ENCODE measurements around the gene NSMCE4A. TPM values are rescaled to one million over a fixed set of nuclear protein-coding genes. Genes with fewer than 3 reads are reported as not detected.
A peak's percentile ranks its signal among the peaks of the same experiment; 100 is the strongest.

The NSMCE4A gene
- total RNA-seq, 1 experiment from 2014 or later: 46.3 TPM

- Histone ChIP-seq H3K27ac (ENCODE audit: low read length) (peak overlapping the region; percentile 94), H4K20me1 (ENCODE audit: low read length) (no peaks in the 10 kb centered on the region), H3K9me3 (ENCODE audit: low read length) (no peaks in the 10 kb centered on the region), H3K4me2 (ENCODE audit: low read length) (peak overlapping the region; percentile 92), H3K9me2 (replicated peaks; ENCODE audit: low read length) (no peaks in the 10 kb centered on the region), H3F3A (ENCODE audit: low read length, unreplicated experiment) (no peaks in the 10 kb centered on the region), H3K9ac (ENCODE audit: low read length) (peak overlapping the region; percentile 100), H3K4me1 (ENCODE audit: insufficient read depth, low read length) (peaks cover 12% of the 10 kb centered on the region), H3K4me3 (ENCODE audit: low read length) (peak overlapping the region; percentile 77), H3K79me2 (ENCODE audit: low read length) (peaks cover 55% of the 10 kb centered on the region), H2AFZ (ENCODE audit: low read length) (peak overlapping the region; percentile 89), H3K36me3 (ENCODE audit: low read depth, low read length) (no peaks in the 10 kb centered on the region), H3K27me3 (ENCODE audit: low read length) (no peaks in the 10 kb centered on the region)
- POLR2A ChIA-PET (ENCODE audit: unreplicated experiment): interaction anchor here (0.6 kb wide), 1 partner anchor 173 kb away, joined by 3 read pairs; no protein-coding TSS in a partner anchor
- intact Hi-C loops (cut with micrococcal nuclease): loop anchor here (2.0 kb wide), 1 partner anchor 29 kb away; no protein-coding TSS in a partner anchor
- DNase-seq: peak; percentile 59
- BruUV-seq (replicated peaks): no TSS peak
- peak; percentile 78 for ATAC-seq
- CTCF ChIA-PET: no interaction called here
- TF ChIP-seq EZH2phosphoT487 (IDR thresholded peaks at IDR 0.05; ENCODE audit: borderline replicate concordance, low read length) (no peak), CTCF (conservative IDR thresholded peaks at IDR 0.05; ENCODE audit: low read depth, low read length) (no peak), EZH2 (IDR thresholded peaks at IDR 0.05; ENCODE audit: low read length, unreplicated experiment) (no peak)
These were observed 47.6 kb downstream of the NSMCE4A start for GRCh38 chr10:121927318-121927840.

- Histone ChIP-seq H3K9ac (ENCODE audit: low read length) (peak overlapping the region; percentile 100), H2AFZ (ENCODE audit: low read length) (peak overlapping the region; percentile 89), H3K9me2 (replicated peaks; ENCODE audit: low read length) (no peaks in the 10 kb centered on the region), H4K20me1 (ENCODE audit: low read length) (no peaks in the 10 kb centered on the region), H3K4me1 (ENCODE audit: insufficient read depth, low read length) (peaks cover 12% of the 10 kb centered on the region), H3K79me2 (ENCODE audit: low read length) (peaks cover 55% of the 10 kb centered on the region), H3F3A (ENCODE audit: low read length, unreplicated experiment) (no peaks in the 10 kb centered on the region), H3K4me3 (ENCODE audit: low read length) (peak overlapping the region; percentile 77), H3K27ac (ENCODE audit: low read length) (peak overlapping the region; percentile 94), H3K27me3 (ENCODE audit: low read length) (no peaks in the 10 kb centered on the region), H3K36me3 (ENCODE audit: low read depth, low read length) (no peaks in the 10 kb centered on the region), H3K4me2 (ENCODE audit: low read length) (peak overlapping the region; percentile 92), H3K9me3 (ENCODE audit: low read length) (no peaks in the 10 kb centered on the region)
- ATAC-seq (no peak), DNase-seq (peak; percentile 7)
- CTCF ChIA-PET: no interaction called here
- POLR2A ChIA-PET (ENCODE audit: unreplicated experiment): no interaction called here
- intact Hi-C loops (cut with micrococcal nuclease): loop anchor here (2.0 kb wide), 1 partner anchor 30 kb away; no protein-coding TSS in a partner anchor
- TSS peak; percentile 55 for BruUV-seq (replicated peaks)
- no peak for TF ChIP-seq CTCF (conservative IDR thresholded peaks at IDR 0.05; ENCODE audit: low read depth, low read length)
- TF ChIP-seq EZH2 (IDR thresholded peaks at IDR 0.05; ENCODE audit: low read length, unreplicated experiment): no peak
- no peak for TF ChIP-seq EZH2phosphoT487 (IDR thresholded peaks at IDR 0.05; ENCODE audit: borderline replicate concordance, low read length)
These were observed 48.2 kb downstream of the NSMCE4A start for GRCh38 chr10:121926671-121927317.

- no peak for DNase-seq
- intact Hi-C loops (cut with micrococcal nuclease): loop anchor here (2.0 kb wide), 1 partner anchor 31 kb away; no protein-coding TSS in a partner anchor
- no TSS peak for BruUV-seq (replicated peaks)
- Histone ChIP-seq H3K36me3 (ENCODE audit: low read depth, low read length) (no peaks in the 10 kb centered on the region), H3F3A (ENCODE audit: low read length, unreplicated experiment) (no peaks in the 10 kb centered on the region), H3K9me3 (ENCODE audit: low read length) (no peaks in the 10 kb centered on the region), H3K9me2 (replicated peaks; ENCODE audit: low read length) (no peaks in the 10 kb centered on the region), H3K27ac (ENCODE audit: low read length) (no peak overlapping the region), H4K20me1 (ENCODE audit: low read length) (no peaks in the 10 kb centered on the region), H3K4me3 (ENCODE audit: low read length) (peak overlapping the region; percentile 77), H3K9ac (ENCODE audit: low read length) (peak overlapping the region; percentile 100; the same call in 1 of the 2 replicates), H3K27me3 (ENCODE audit: low read length) (no peaks in the 10 kb centered on the region), H3K79me2 (ENCODE audit: low read length) (peaks cover 55% of the 10 kb centered on the region), H3K4me1 (ENCODE audit: insufficient read depth, low read length) (peaks cover 12% of the 10 kb centered on the region), H2AFZ (ENCODE audit: low read length) (no peak overlapping the region), H3K4me2 (ENCODE audit: low read length) (peak overlapping the region; percentile 92)
- POLR2A ChIA-PET (ENCODE audit: unreplicated experiment): no interaction called here
- CTCF ChIA-PET: no interaction called here
- TF ChIP-seq EZH2 (IDR thresholded peaks at IDR 0.05; ENCODE audit: low read length, unreplicated experiment) (no peak), CTCF (conservative IDR thresholded peaks at IDR 0.05; ENCODE audit: low read depth, low read length) (no peak), EZH2phosphoT487 (IDR thresholded peaks at IDR 0.05; ENCODE audit: borderline replicate concordance, low read length) (no peak)
- ATAC-seq: no peak
These were observed 48.9 kb downstream of the NSMCE4A start for GRCh38 chr10:121926157-121926556.

All from PC-3 (cell line).